GM12873 (cell line): ENCODE measurements around the gene LRTM2.

ENCODE experiments used
- TF ChIP-seq, protein P1 (sequence below): IDR thresholded peaks from 2 replicates; pipeline ENCODE4 v1.5.1; 2012; ENCODE audit warnings: low read depth, mild to moderate bottlenecking, moderate library complexity, low read length, control low read depth; ENCODE audit not compliant: insufficient read depth; ENCODE audit errors: missing control alignments

The LRTM2 gene

GRCh38 chr12:1870998-1871917 is 50.9 kb downstream of the LRTM2 start:
- TF ChIP-seq, protein P1, sequence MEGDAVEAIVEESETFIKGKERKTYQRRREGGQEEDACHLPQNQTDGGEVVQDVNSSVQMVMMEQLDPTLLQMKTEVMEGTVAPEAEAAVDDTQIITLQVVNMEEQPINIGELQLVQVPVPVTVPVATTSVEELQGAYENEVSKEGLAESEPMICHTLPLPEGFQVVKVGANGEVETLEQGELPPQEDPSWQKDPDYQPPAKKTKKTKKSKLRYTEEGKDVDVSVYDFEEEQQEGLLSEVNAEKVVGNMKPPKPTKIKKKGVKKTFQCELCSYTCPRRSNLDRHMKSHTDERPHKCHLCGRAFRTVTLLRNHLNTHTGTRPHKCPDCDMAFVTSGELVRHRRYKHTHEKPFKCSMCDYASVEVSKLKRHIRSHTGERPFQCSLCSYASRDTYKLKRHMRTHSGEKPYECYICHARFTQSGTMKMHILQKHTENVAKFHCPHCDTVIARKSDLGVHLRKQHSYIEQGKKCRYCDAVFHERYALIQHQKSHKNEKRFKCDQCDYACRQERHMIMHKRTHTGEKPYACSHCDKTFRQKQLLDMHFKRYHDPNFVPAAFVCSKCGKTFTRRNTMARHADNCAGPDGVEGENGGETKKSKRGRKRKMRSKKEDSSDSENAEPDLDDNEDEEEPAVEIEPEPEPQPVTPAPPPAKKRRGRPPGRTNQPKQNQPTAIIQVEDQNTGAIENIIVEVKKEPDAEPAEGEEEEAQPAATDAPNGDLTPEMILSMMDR = no peak

GRCh38 chr12:1872001-1872400 is 51.6 kb downstream of the LRTM2 start:
- TF ChIP-seq, protein P1 = no peak

DNA sequence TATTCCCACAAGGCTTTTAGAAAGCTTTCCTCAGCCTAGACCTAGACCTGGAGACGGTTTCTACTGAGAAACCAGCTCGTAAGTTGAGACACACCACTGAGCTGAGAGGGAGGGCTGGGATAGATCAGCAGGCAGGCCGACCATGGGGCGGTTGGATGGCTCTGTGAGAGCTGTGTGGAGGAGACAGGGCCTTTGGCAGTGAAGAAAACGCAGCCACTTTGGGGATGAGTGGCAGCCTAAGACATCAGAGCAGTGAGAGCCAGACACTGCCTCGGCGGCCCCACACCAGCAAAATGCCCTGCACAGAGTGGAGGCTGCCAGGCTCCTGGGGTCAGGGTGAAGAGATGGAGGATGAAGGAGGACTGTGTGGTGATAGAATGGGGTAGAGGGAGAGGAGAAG is 52.1 kb downstream of the LRTM2 start:
- TF ChIP-seq, protein P1 = no peak

DNA sequence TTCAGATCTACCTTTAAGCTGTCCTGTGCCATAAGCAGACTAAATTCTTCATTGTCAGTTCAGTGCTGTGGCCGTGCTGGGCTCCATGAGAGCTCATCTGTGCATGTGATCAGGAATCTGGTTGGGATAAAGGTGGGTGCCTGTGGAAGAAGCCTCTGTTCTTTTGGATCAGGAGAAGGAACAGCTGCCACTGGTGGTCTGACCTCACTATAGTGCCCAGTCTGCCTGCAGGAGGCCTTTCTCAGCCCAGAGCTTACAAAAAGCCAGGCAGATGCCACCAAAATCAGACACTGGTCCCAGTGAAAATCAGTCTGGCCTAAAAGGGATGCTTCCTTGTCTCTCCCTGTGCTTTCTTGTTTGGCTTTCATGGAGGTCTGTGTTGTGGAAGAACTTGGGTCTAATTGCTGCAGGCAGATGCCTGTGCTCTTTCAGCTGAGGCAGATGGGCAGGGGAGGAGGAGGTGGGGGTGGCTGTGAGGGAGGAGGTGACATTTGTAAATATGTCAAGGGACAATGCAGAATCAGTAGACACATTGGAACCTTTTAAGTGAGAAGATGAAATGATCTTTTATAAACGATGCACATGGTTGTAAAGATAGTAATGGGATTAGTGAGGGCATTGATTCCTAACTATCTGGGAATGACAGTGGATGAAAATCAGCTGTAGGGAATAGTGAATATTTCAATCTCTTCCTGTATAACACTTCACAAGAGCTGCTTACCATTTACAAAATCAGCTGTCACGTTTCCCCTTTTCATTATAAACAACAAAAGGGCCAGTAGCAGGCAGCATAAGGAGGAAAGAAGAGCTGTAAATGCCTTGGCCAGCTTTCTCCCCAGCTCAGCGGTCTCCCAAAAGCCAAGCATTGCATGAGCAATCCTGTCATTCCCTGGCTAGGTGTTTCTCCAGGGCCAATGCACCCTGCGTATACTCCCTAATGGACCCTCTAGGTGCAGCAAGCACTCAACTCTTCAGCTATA is 53.5 kb downstream of the LRTM2 start:
- TF ChIP-seq, protein P1 = no peak

GRCh38 chr12:1875608-1876007 is 55.2 kb downstream of the LRTM2 start:
- TF ChIP-seq, protein P1 = no peak

GRCh38 chr12:1876086-1876485 is 55.7 kb downstream of the LRTM2 start:
- TF ChIP-seq, protein P1 = no peak

DNA sequence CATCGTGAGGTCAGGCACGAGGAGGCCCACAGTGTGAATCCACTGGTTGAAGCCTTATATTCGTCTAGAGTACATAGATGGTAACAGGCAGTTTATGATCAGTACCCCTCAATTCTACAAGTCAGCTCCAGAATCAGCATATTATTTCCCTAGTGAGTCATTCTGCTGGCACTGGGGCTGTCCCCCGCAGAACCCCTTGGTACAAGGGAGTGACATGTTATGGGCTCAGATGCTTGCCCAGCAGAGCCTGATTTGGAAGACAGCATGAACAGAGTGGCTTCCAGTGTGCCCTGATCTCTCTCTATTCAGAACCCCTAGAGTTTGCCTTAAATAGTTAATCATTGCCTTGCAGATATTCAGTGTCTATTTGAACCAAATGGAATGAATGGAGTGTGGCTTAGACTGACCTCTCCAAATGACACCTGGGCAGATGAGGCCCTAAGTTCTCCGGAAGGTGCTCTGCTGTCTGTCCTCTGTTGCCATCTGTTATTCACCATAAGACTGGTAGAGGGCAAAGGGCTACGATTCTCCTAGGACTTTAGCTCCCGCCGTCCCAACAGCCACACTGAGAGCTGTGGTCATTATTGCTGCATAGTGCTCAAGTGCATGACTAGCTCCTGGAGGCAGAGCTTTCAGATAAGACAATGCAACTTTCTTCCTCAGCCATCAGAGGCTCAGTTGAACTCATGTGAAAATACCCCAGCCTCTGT is 57.0 kb downstream of the LRTM2 start:
- TF ChIP-seq, protein P1 = no peak
